Uterus (tissue), 4 donors: ENCODE data around the gene CACNB3. TPM values are rescaled to one million over a fixed set of nuclear protein-coding genes. Genes with fewer than 3 reads are reported as not detected.
"Not testable (repeated sequence)": the region's sequence is repeated elsewhere in the genome, so short reads cannot be mapped to it uniquely, and the experiment has no call there.

Experiments used
- DNase-seq, 2 donors: peaks; one replicate each; pipeline ENCODE4 v3.0.0-alpha.2; 2019 to 2020
- H3K27ac ChIP-seq, 2 donors: fragments of 200-600 bp; sonication (generic); 1 replicate in 1 of 2; 2 replicates in 1 of 2; pipeline ENCODE4 v1.5.1; 2016 to 2018
- H3K27me3 ChIP-seq, 2 donors: fragments of 200-600 bp; sonication (generic); one replicate each; pipeline ENCODE4 v1.5.1; 2018 to 2019; ENCODE audit warnings: control low read depth in 1 of 2
- H3K36me3 ChIP-seq, 2 donors: fragments of 200-600 bp; sonication (generic); one replicate each; pipeline ENCODE4 v1.5.1; 2019; ENCODE audit warnings: control low read depth in 1 of 2
- H3K4me1 ChIP-seq, 2 donors: fragments of 200-600 bp; sonication (generic); one replicate each; pipeline ENCODE4 v1.5.1; 2018 to 2019; ENCODE audit warnings: control low read depth in 1 of 2
- H3K4me3 ChIP-seq, 2 donors: fragments of 200-600 bp; sonication (generic); 1 replicate in 1 of 2; 2 replicates in 1 of 2; pipeline ENCODE4 v1.5.1; 2018 to 2019; ENCODE audit warnings: mild to moderate bottlenecking in 1 of 2
- H3K9me3 ChIP-seq, 2 donors: fragments of 200-600 bp; sonication (generic); one replicate each; pipeline ENCODE4 v1.5.1; 2019; ENCODE audit warnings: control low read depth in 1 of 2
- POLR2A ChIP-seq, 2 donors: fragments of 450-650 bp; IDR thresholded peaks; one replicate each; pipeline ENCODE4 v1.6.1; 2016; ENCODE audit warnings: antibody characterized with exemption in 2 of 2, mild to moderate bottlenecking in 1 of 2, moderate library complexity in 1 of 2
- intact Hi-C: fragments of 100-400 bp; cut with DNase I; formaldehyde crosslinking; loops from one replicate; pipeline ENCODE4 v1.15.1; 2023; ENCODE audit warnings: low total_unique reads
- total RNA-seq, 4 donors: library from RNA; depleted of rRNA in 3 of 4; stranded (reverse); fragments of >200 nt in 3 of 4; gene quantifications; one replicate each; pipeline versions ENCODE4 v1.1.0 to v1.2.4, GENCODE V29; 2014 to 2023
- TF ChIP-seq, protein P1 (sequence below), 4 experiments: fragments of 200-600 bp in 2 of 4; fragments of 450-650 bp in 2 of 4; sonication (generic) in 2 of 4; IDR thresholded peaks; one replicate each; pipeline ENCODE4 v1.5.1; 2016 to 2019; ENCODE audit warnings: antibody characterized with exemption in 4 of 4, mild to moderate bottlenecking in 2 of 4, moderate library complexity in 1 of 4
- donor health status: DM: yes; HTN: yes; CAD: no.

CACNB3 gene
- total RNA-seq, 4 donors from 2014 or later: 5.9 to 62.2 (median 22.7) TPM

DNA sequence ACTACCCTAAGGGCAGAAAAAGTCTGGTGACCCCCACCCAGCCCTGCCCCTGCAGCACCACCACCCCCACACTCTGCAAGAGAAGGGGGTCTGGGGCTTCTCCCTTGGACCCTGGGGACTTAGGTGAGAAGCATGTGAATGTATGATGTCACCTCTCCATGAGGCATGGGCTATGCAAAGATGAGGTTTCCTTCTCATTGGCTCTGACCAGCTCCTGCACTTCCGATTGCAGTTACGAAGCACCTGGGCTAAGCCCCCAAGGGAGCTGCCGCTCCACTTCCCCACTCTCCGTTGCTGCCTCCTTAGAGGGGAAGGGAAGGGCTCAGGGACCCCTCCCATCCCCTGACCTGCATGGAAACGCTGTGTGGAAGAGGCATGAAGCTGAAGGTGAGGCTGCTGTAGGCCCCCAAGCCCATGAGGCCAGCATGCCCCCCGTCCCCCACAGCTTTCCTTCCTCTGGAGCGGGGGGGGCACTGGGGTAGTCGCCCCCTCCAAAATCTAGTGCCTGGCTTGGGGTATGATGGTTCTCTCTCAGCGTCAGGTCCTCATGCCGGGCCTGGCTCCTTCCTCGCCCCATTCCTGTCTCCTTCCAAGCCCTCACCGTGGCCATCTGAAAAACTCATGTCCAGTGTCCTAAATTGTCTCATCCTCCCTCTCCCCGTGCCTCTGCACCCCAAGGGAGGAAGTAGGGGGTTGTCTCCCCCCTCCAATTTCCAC is 39.1 kb downstream of the CACNB3 start:
- H3K4me3 ChIP-seq: no peak overlapping the region
- no peaks in the 10 kb centered on the region for H3K9me3 ChIP-seq
- DNase-seq: no peak
- TF ChIP-seq POLR2A (IDR thresholded peaks at IDR 0.05): no peak
- TF ChIP-seq, protein P1, sequence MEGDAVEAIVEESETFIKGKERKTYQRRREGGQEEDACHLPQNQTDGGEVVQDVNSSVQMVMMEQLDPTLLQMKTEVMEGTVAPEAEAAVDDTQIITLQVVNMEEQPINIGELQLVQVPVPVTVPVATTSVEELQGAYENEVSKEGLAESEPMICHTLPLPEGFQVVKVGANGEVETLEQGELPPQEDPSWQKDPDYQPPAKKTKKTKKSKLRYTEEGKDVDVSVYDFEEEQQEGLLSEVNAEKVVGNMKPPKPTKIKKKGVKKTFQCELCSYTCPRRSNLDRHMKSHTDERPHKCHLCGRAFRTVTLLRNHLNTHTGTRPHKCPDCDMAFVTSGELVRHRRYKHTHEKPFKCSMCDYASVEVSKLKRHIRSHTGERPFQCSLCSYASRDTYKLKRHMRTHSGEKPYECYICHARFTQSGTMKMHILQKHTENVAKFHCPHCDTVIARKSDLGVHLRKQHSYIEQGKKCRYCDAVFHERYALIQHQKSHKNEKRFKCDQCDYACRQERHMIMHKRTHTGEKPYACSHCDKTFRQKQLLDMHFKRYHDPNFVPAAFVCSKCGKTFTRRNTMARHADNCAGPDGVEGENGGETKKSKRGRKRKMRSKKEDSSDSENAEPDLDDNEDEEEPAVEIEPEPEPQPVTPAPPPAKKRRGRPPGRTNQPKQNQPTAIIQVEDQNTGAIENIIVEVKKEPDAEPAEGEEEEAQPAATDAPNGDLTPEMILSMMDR (IDR thresholded peaks at IDR 0.05): no peak
- H3K36me3 ChIP-seq: no peaks in the 10 kb centered on the region
- H3K27ac ChIP-seq: no peak overlapping the region
- intact Hi-C loops: no loop called here
- H3K27me3 ChIP-seq: no peaks in the 10 kb centered on the region
- no peaks in the 10 kb centered on the region for H3K4me1 ChIP-seq

- TF ChIP-seq, protein P1 (IDR thresholded peaks at IDR 0.05): no peak
- TF ChIP-seq POLR2A (IDR thresholded peaks at IDR 0.05): no peak
- Histone ChIP-seq H3K4me1 (no peaks in the 10 kb centered on the region), H3K27me3 (no peaks in the 10 kb centered on the region), H3K27ac (no peak overlapping the region), H3K36me3 (no peaks in the 10 kb centered on the region), H3K9me3 (no peaks in the 10 kb centered on the region), H3K4me3 (no peak overlapping the region)
- intact Hi-C loops: no loop called here
- no peak for DNase-seq
These were observed 39.7 kb downstream of the CACNB3 start for GRCh38 chr12:48858043-48858442.

GRCh38 chr12:48859607-48860006 is 41.3 kb downstream of the CACNB3 start:
- no peaks in the 10 kb centered on the region for H3K4me1 ChIP-seq
- intact Hi-C loops: no loop called here
- H3K36me3 ChIP-seq: no peaks in the 10 kb centered on the region
- H3K4me3 ChIP-seq: no peak overlapping the region
- no peak for DNase-seq
- no peak for TF ChIP-seq POLR2A (IDR thresholded peaks at IDR 0.05)
- TF ChIP-seq, protein P1 (IDR thresholded peaks at IDR 0.05): no peak
- H3K27me3 ChIP-seq: no peaks in the 10 kb centered on the region
- no peak overlapping the region for H3K27ac ChIP-seq
- no peaks in the 10 kb centered on the region for H3K9me3 ChIP-seq

GRCh38 chr12:48860236-48860635 is 41.9 kb downstream of the CACNB3 start:
- H3K4me3 ChIP-seq, H3K27ac ChIP-seq, H3K9me3 ChIP-seq, H3K27me3 ChIP-seq, DNase-seq, H3K36me3 ChIP-seq, intact Hi-C loops, H3K4me1 ChIP-seq: not testable (repeated sequence)

- intact Hi-C loops: no loop called here
- no peak overlapping the region for H3K27ac ChIP-seq
- TF ChIP-seq, protein P1 (IDR thresholded peaks at IDR 0.05): no peak
- no peak for TF ChIP-seq POLR2A (IDR thresholded peaks at IDR 0.05)
- no peaks in the 10 kb centered on the region for H3K36me3 ChIP-seq
- no peaks in the 10 kb centered on the region for H3K27me3 ChIP-seq
- DNase-seq: no peak
- H3K4me3 ChIP-seq: no peak overlapping the region
- no peaks in the 10 kb centered on the region for H3K9me3 ChIP-seq
- no peaks in the 10 kb centered on the region for H3K4me1 ChIP-seq
These were observed 42.8 kb downstream of the CACNB3 start for GRCh38 chr12:48861111-48861510.
